GDM1 (cell line): ENCODE measurements around the gene CRB2.

Source experiments
- DNase-seq: peaks from one replicate; lab custom pipeline; 2025; lab: John Stamatoyannopoulos, UW

Gene CRB2

GRCh38 chr9:123364241-123364824 lies 8.3 kb downstream of the CRB2 start:
- no peak for DNase-seq

- no peak for DNase-seq
Observed at GRCh38 chr9:123365287-123365880, 9.4 kb downstream of the CRB2 start.

- DNase-seq: no peak
Observed at GRCh38 chr9:123365881-123366528, 10.0 kb downstream of the CRB2 start.

- DNase-seq: no peak
Observed at GRCh38 chr9:123368023-123368422, 12.0 kb downstream of the CRB2 start.

- no peak for DNase-seq
Observed at GRCh38 chr9:123368536-123369153, 12.6 kb downstream of the CRB2 start.

- no peak for DNase-seq
Observed at GRCh38 chr9:123369296-123369695, 13.3 kb downstream of the CRB2 start.

GRCh38 chr9:123370108-123370507 lies 14.1 kb downstream of the CRB2 start:
- DNase-seq: no peak

- DNase-seq: no peak
Observed at GRCh38 chr9:123370526-123371227, 14.7 kb downstream of the CRB2 start.

- DNase-seq: no peak
Observed at GRCh38 chr9:123371228-123371584, 15.2 kb downstream of the CRB2 start.

GRCh38 chr9:123371805-123372590 lies 16.0 kb downstream of the CRB2 start:
- DNase-seq: no peak

- DNase-seq: no peak
Observed at GRCh38 chr9:123372766-123373446, 16.9 kb downstream of the CRB2 start.

GRCh38 chr9:123373447-123373923 lies 17.5 kb downstream of the CRB2 start:
- DNase-seq: no peak

- no peak for DNase-seq
Observed at GRCh38 chr9:123373946-123374345, 17.9 kb downstream of the CRB2 start.

GRCh38 chr9:123375469-123376132 lies 19.6 kb downstream of the CRB2 start:
- DNase-seq: peak; percentile 78

- no peak for DNase-seq
Observed at GRCh38 chr9:123376218-123377071, 20.4 kb downstream of the CRB2 start.

- DNase-seq: no peak
Observed at GRCh38 chr9:123377211-123377971, 21.4 kb downstream of the CRB2 start.

GRCh38 chr9:123378025-123378424 lies 22.0 kb downstream of the CRB2 start:
- no peak for DNase-seq

- no peak for DNase-seq
Observed at GRCh38 chr9:123378956-123379660, 23.1 kb downstream of the CRB2 start.
